A673 (cell line): ENCODE measurements around the gene OLIG1.

ENCODE experiments used
- CTCF ChIP-seq: fragments of 300-800, 200-600 bp; sonication (generic); conservative IDR thresholded peaks from 2 replicates; pipeline ENCODE4 v1.5.1; 2017; ENCODE audit warnings: low read depth, mild to moderate bottlenecking, antibody characterized with exemption, low read length, moderate library complexity, mixed read lengths
- EZH2 ChIP-seq: fragments of 200-600 bp; sonication (generic); IDR thresholded peaks from 2 replicates; pipeline ENCODE4 v1.6.1; 2017; ENCODE audit warnings: borderline replicate concordance, low read depth, mild to moderate bottlenecking, mixed read lengths, antibody characterized with exemption, low read length; ENCODE audit not compliant: poor library complexity, severe bottlenecking

GRCh38 chr21:33058957-33059356 is 11.0 kb upstream of the OLIG1 start:
- TF ChIP-seq EZH2 (no peak), CTCF (no peak)
